Nephron (organoid): Measurements from ENCODE around the gene ABR.
A peak's percentile ranks its signal among the peaks of the same experiment; 100 is the strongest.

Source experiments
- H3K27ac Mint-ChIP-seq, 3 experiments: 2 replicates each; pipeline ENCODE4 v1.8.0; 2020; ENCODE audit warnings: mixed read lengths in 3 of 3, mild to moderate bottlenecking in 2 of 3, moderate library complexity in 1 of 3
- H3K27me3 Mint-ChIP-seq: 2 replicates; pipeline ENCODE4 v1.8.0; 2021; ENCODE audit warnings: low read depth, mild to moderate bottlenecking, moderate library complexity, mixed read lengths
- H3K36me3 Mint-ChIP-seq: 2 replicates; pipeline ENCODE4 v1.8.0; 2020; ENCODE audit warnings: low read depth, mixed read lengths
- H3K4me1 Mint-ChIP-seq: 2 replicates; pipeline ENCODE4 v1.8.0; 2020; ENCODE audit warnings: mixed read lengths
- H3K4me3 Mint-ChIP-seq, 3 experiments: 2 replicates each; pipeline ENCODE4 v1.8.0; 2020; ENCODE audit warnings: mild to moderate bottlenecking in 3 of 3, mixed read lengths in 3 of 3, moderate library complexity in 2 of 3
- H3K9me3 Mint-ChIP-seq: 2 replicates; pipeline ENCODE4 v1.8.0; 2020; ENCODE audit warnings: mixed read lengths
- CTCF ChIP-seq, 3 experiments: fragments of 200-600 bp; sonication (generic); IDR thresholded peaks; one replicate each; pipeline ENCODE4 v1.5.0; 2021; ENCODE audit warnings: antibody characterized with exemption in 3 of 3; ENCODE audit not compliant: unreplicated experiment in 3 of 3

Gene ABR

GRCh38 chr17:1090465-1091189 lies 89.2 kb downstream of the ABR start:
- no peak for TF ChIP-seq CTCF (IDR thresholded peaks at IDR 0.05; ENCODE audit: unreplicated experiment in 3 of 3)
- H3K27ac Mint-ChIP-seq: peak overlapping the region; percentile 67 to 96 (median 88)
- no peak overlapping the region for H3K4me3 Mint-ChIP-seq
- peaks cover 9% of the 10 kb centered on the region for H3K4me1 Mint-ChIP-seq
- H3K27me3 Mint-ChIP-seq: no peaks in the 10 kb centered on the region
- no peaks in the 10 kb centered on the region for H3K9me3 Mint-ChIP-seq
- peaks cover 14% of the 10 kb centered on the region for H3K36me3 Mint-ChIP-seq

GRCh38 chr17:1089915-1090314 lies 89.9 kb downstream of the ABR start:
- TF ChIP-seq CTCF (IDR thresholded peaks at IDR 0.05; ENCODE audit: unreplicated experiment in 3 of 3): no peak
- peaks cover 9% of the 10 kb centered on the region for H3K4me1 Mint-ChIP-seq

GRCh38 chr17:1087381-1088241 lies 92.2 kb downstream of the ABR start:
- Mint-ChIP-seq H3K4me1 (peaks cover 21% of the 10 kb centered on the region), H3K4me3 (peak overlapping the region in 1 of 3 experiments; percentile 8), H3K27ac (peak overlapping the region; percentile 66 to 88 (median 79)), H3K27me3 (no peaks in the 10 kb centered on the region), H3K36me3 (peaks cover 11% of the 10 kb centered on the region), H3K9me3 (no peaks in the 10 kb centered on the region)
- TF ChIP-seq CTCF (IDR thresholded peaks at IDR 0.05; ENCODE audit: unreplicated experiment in 3 of 3): no peak

More at GRCh38 chr17:1089915-1090314, 89.9 kb downstream of the ABR start:
- Mint-ChIP-seq H3K36me3 (peaks cover 14% of the 10 kb centered on the region), H3K27me3 (no peaks in the 10 kb centered on the region), H3K9me3 (no peaks in the 10 kb centered on the region), H3K4me3 (no peak overlapping the region), H3K27ac (peak overlapping the region; percentile 67 to 96 (median 88))

- Mint-ChIP-seq H3K27ac (peak overlapping the region; percentile 65 to 87 (median 72)), H3K36me3 (peaks cover 15% of the 10 kb centered on the region), H3K4me3 (no peak overlapping the region), H3K27me3 (no peaks in the 10 kb centered on the region), H3K4me1 (peaks cover 17% of the 10 kb centered on the region), H3K9me3 (no peaks in the 10 kb centered on the region)
- no peak for TF ChIP-seq CTCF (IDR thresholded peaks at IDR 0.05; ENCODE audit: unreplicated experiment in 3 of 3)
Measured at GRCh38 chr17:1083451-1084187, 96.2 kb downstream of the ABR start.

- Mint-ChIP-seq H3K4me1 (peaks cover 17% of the 10 kb centered on the region), H3K4me3 (no peak overlapping the region), H3K36me3 (peaks cover 18% of the 10 kb centered on the region), H3K27ac (no peak overlapping the region), H3K9me3 (no peaks in the 10 kb centered on the region), H3K27me3 (peaks cover 8% of the 10 kb centered on the region)
- TF ChIP-seq CTCF (IDR thresholded peaks at IDR 0.05; ENCODE audit: unreplicated experiment in 3 of 3): no peak
Measured at GRCh38 chr17:1082579-1082978, 97.2 kb downstream of the ABR start.
